KMS-11 (cell line): Measurements from ENCODE around the gene RASA3.

Experiments used
- H2AFZ ChIP-seq: fragments of 200-600 bp; sonication (generic); 2 replicates; pipeline ENCODE4 v1.6.1; 2016; ENCODE audit warnings: antibody characterized with exemption, mixed run types, low read depth
- H3K27ac ChIP-seq: fragments of 200-600 bp; sonication (generic); 2 replicates; pipeline ENCODE4 v1.6.1; 2016; ENCODE audit warnings: mild to moderate bottlenecking, mixed run types
- H3K27me3 ChIP-seq: fragments of 200-600 bp; sonication (generic); 2 replicates; pipeline ENCODE4 v1.6.1; 2017; ENCODE audit warnings: mild to moderate bottlenecking, low read depth, mixed run types, moderate library complexity; ENCODE audit not compliant: insufficient read depth
- H3K36me3 ChIP-seq: fragments of 200-600 bp; sonication (generic); 2 replicates; pipeline ENCODE4 v1.6.1; 2017; ENCODE audit warnings: mild to moderate bottlenecking, mixed run types; ENCODE audit not compliant: insufficient read depth
- H3K4me1 ChIP-seq: fragments of 200-600 bp; sonication (generic); 2 replicates; pipeline ENCODE4 v1.6.1; 2016; ENCODE audit warnings: mild to moderate bottlenecking, low read depth, mixed run types; ENCODE audit not compliant: poor library complexity, severe bottlenecking
- H3K4me2 ChIP-seq: fragments of 200-600 bp; sonication (generic); 2 replicates; pipeline ENCODE4 v1.7.0; 2016; ENCODE audit warnings: mild to moderate bottlenecking, mixed run types
- H3K4me3 ChIP-seq: fragments of 200-600 bp; sonication (generic); IDR thresholded peaks from 2 replicates; pipeline ENCODE4 v1.6.1; 2017; ENCODE audit warnings: low read depth, low read length, mixed read lengths; ENCODE audit not compliant: insufficient read depth
- H3K79me2 ChIP-seq: fragments of 200-600 bp; sonication (generic); 2 replicates; pipeline ENCODE4 v1.6.1; 2016; ENCODE audit warnings: low read depth, mixed run types; ENCODE audit not compliant: insufficient read depth
- H3K9ac ChIP-seq: fragments of 200-600 bp; sonication (generic); 2 replicates; pipeline ENCODE4 v1.6.1; 2016; ENCODE audit warnings: mild to moderate bottlenecking, mixed run types
- H4K20me1 ChIP-seq: fragments of 200-600 bp; sonication (generic); 2 replicates; pipeline ENCODE4 v1.6.1; 2016; ENCODE audit warnings: mild to moderate bottlenecking, mixed run types; ENCODE audit not compliant: insufficient read depth
- TF ChIP-seq, protein P1 (sequence below): fragments of 200-600 bp; sonication (generic); conservative IDR thresholded peaks from 2 replicates; pipeline ENCODE4 v1.6.1; 2017; ENCODE audit warnings: low read depth, mild to moderate bottlenecking, antibody characterized with exemption, low read length, moderate library complexity, mixed read lengths

RASA3 gene

GRCh38 chr13:113936166-113936965 lies 196.1 kb downstream of the RASA3 start:
- no peak overlapping the region for H3K4me3 ChIP-seq
- peaks cover 23% of the 10 kb centered on the region; the same call in 1 of the 2 replicates for H3K27me3 ChIP-seq
- no peaks in the 10 kb centered on the region for H4K20me1 ChIP-seq
- peaks cover 5% of the 10 kb centered on the region for H3K4me1 ChIP-seq
- H3K9ac ChIP-seq = no peak overlapping the region
- H3K36me3 ChIP-seq = no peaks in the 10 kb centered on the region
- no peaks in the 10 kb centered on the region for H3K79me2 ChIP-seq
- H2AFZ ChIP-seq = no peak overlapping the region
- TF ChIP-seq, protein P1, sequence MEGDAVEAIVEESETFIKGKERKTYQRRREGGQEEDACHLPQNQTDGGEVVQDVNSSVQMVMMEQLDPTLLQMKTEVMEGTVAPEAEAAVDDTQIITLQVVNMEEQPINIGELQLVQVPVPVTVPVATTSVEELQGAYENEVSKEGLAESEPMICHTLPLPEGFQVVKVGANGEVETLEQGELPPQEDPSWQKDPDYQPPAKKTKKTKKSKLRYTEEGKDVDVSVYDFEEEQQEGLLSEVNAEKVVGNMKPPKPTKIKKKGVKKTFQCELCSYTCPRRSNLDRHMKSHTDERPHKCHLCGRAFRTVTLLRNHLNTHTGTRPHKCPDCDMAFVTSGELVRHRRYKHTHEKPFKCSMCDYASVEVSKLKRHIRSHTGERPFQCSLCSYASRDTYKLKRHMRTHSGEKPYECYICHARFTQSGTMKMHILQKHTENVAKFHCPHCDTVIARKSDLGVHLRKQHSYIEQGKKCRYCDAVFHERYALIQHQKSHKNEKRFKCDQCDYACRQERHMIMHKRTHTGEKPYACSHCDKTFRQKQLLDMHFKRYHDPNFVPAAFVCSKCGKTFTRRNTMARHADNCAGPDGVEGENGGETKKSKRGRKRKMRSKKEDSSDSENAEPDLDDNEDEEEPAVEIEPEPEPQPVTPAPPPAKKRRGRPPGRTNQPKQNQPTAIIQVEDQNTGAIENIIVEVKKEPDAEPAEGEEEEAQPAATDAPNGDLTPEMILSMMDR = no peak
- no peak overlapping the region for H3K4me2 ChIP-seq
- H3K27ac ChIP-seq = no peak overlapping the region

GRCh38 chr13:113935001-113935844 lies 197.2 kb downstream of the RASA3 start:
- peaks cover 23% of the 10 kb centered on the region; the same call in 1 of the 2 replicates for H3K27me3 ChIP-seq
- no peak overlapping the region for H2AFZ ChIP-seq
- H3K27ac ChIP-seq = no peak overlapping the region

GRCh38 chr13:113934576-113934975 lies 197.8 kb downstream of the RASA3 start:
- Histone ChIP-seq H3K4me1 (peaks cover 13% of the 10 kb centered on the region), H3K79me2 (no peaks in the 10 kb centered on the region), H2AFZ (no peak overlapping the region), H3K27ac (no peak overlapping the region), H3K36me3 (no peaks in the 10 kb centered on the region), H3K4me3 (no peak overlapping the region), H3K27me3 (peaks cover 23% of the 10 kb centered on the region; the same call in 1 of the 2 replicates), H3K4me2 (no peak overlapping the region), H3K9ac (no peak overlapping the region), H4K20me1 (no peaks in the 10 kb centered on the region)
- TF ChIP-seq, protein P1 = no peak

More at GRCh38 chr13:113935001-113935844, 197.2 kb downstream of the RASA3 start:
- Histone ChIP-seq H3K79me2 (no peaks in the 10 kb centered on the region), H3K4me3 (no peak overlapping the region), H4K20me1 (no peaks in the 10 kb centered on the region), H3K4me1 (peaks cover 13% of the 10 kb centered on the region), H3K9ac (no peak overlapping the region), H3K36me3 (no peaks in the 10 kb centered on the region), H3K4me2 (no peak overlapping the region)
- TF ChIP-seq, protein P1 = no peak

DNA sequence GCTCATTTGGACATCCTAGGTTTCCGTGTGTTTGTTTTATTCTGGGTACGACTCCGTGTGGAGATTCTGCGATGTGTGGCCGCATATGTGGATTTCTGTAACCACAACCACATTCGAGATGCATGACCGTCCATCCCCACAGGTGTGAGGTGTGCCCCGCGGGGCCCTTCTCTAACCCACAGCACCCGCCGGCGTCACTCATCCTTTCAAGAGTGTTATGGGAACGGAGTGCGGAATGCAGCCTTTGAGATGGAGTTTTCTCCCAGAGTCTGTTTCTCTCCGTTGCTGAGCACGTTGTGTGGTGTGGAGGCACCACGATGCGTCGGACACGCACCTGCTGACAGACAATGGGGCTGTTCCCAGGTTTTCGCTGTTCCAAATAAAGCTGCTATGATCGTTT lies 198.5 kb downstream of the RASA3 start:
- Histone ChIP-seq H3K36me3 (no peaks in the 10 kb centered on the region), H3K27ac (no peak overlapping the region), H3K9ac (no peak overlapping the region), H3K4me3 (no peak overlapping the region), H3K79me2 (no peaks in the 10 kb centered on the region), H4K20me1 (no peaks in the 10 kb centered on the region), H3K27me3 (peaks cover 22% of the 10 kb centered on the region; the same call in 1 of the 2 replicates), H2AFZ (no peak overlapping the region), H3K4me1 (peaks cover 13% of the 10 kb centered on the region), H3K4me2 (no peak overlapping the region)
- TF ChIP-seq, protein P1 = no peak
